Raji (cell line): Measurements from ENCODE around the gene IFITM5.

Experiments used
- POLR2A ChIP-seq: IDR thresholded peaks from 2 replicates; pipeline ENCODE4 v1.6.1; 2011; ENCODE audit warnings: low read depth, low read length, control low read depth; ENCODE audit not compliant: insufficient read depth

The IFITM5 gene

DNA sequence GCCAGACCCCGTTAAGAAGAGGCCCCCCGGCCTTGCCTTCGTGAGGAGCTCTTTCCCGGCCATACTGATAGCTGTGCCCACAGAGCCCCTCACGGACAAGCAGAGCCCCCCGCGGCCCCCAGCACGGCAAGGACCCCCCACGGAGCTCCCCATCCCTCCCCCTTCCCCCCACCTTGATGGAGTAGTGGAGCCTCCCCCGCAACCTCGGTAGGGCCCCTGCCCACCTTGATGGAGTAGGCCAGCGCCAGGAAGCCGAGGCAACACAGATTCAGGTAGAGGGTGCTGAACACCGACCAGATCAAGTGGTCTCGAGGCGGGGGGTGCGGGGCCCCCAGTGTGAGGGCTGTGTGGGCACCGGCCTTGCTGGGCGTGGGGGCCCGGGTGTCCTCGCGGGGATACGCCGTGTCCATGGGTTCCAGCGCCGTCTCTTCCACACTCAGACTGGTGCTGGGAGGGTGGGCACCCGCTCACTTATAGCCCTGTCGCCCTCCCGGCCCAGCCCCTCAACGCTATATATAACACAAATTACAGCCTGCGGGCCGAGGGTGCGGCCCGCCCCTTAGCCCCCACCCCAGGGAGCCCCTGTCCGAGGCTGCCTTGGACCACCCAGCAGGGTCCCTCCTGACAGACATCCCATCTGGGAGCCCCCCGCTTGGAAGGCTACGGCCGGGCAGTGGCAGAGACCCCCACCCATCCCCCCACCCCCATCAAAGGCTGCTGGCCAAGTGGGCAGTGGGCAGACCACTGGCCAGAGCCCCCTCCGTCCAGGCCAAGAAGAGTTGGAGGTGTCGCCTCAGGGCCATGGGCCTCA, at the start of gene IFITM5:
TSS of gene IFITM5 (minus strand) at position 446 of the 811 bp plus-strand sequence. CDS start at position 410, 36 bp downstream.
- TF ChIP-seq POLR2A = no peak

DNA sequence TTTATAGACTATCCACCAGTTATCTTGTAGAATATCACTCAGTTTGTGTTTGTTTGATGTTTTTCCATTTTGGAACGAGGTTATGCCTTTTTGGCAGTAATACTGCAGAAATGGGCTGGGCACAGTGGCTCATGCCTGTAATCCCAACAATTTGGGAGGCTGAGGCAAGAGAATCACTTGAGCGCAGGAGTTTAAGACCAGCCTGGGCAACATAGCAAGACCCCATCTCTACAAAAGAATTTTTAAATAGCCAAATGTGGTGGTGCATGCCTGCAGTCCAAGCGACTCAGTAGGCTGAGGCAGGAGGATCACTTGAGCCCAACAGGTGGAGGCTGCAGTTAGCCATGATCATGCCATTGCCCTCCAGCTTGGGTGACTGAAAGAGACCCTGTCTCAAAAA, 47.2 kb upstream of the IFITM5 start:
- no peak for TF ChIP-seq POLR2A

DNA sequence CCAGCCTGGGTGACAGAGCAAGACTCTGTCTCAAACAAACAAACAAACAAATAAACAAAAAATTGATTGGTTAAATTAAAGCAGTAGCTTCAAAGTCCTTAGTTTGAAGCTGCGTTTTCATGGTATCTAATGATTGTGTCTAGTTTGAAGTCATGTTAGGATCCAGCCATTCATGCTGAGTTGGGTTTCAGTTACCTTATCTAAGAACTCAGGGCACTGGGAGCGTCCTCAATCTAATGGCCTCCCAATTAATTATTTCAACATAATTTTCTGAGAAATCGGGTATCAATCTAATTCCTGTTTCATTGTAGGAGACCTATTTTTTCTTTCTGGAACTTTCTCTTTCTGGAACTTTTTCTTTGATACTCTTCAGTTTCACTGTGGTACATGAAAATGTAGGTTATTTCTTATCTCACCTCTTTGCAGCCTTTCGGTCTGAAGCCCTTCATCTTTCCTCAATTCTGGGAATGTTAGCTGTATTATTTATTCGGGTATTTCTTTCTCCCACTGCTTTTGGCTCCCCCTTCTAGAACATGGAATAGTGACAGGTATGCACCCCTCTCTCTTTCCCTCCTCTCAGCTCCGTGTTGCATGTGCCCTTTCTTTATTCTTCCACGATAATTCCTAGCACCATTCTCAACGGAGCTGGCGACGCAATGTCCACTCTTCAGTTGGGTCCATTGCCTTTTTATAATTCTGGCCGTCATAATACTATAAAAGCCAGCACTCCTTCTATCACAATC, 45.7 kb upstream of the IFITM5 start:
- TF ChIP-seq POLR2A = no peak

DNA sequence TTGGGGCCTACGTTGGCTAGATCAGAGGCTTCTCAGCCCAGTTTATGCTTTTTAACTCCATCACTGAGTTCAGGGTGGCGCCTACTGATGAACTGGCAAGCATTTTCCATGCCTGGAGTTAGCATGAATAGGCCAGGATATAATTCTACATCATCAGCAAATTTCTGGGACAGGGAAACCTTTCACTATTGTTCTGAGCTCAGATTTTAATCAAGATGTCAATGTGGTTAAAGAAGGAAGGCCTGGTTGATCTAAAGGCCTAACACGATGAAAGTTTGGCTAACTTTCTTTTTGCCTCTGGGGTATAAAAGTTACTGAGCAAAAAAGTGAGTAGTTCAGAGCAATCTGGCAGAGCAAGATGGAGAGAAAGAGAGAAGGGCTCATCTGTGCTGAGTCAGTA, 43.0 kb upstream of the IFITM5 start:
- TF ChIP-seq POLR2A = no peak

DNA sequence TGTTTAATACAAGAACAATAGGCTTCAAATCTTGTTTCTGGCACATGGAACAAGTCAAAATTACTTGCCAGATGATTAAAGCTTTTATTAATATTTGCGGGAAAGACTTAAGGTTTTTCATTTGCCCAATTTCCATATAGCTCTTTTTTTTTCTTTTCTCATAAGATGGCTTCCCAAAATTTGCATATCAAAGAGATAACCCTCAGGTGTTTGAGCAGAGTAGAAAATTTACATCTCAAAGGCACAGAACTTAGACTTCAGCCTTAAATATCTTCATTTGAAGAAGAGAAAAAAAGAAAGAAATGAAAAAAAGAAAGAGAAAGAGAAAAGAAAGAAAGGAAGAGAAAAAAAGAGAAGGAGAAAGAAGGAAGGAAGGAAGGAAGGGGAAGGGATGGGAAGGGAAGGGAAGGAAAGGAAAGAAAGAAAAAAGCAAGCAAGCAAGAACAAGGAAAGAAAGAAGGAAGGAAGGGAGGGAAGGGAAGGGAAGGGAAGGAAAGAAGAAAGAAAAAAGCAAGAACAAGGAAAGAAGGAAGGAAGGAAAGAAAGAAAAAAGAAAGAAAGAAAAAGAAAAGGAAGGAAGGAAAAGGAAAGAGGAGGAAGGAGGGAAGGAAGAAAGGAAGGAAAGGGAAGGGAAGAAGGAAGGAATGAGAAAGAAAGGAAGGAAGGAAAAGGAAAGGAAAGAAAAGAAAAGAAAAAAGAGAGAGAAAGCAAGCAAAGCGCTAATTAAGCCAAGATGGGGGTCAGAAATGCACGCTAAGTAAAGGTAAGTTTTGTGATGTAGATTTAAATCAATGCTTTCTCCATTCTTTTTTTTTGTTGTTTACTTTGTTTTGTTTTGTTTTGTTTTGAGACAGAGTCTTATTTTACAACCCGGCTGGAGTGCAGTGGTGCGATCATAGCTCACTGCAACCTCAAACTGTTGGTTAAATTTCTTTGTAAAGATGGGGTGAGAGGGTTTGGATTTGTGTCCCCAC, 41.5 kb upstream of the IFITM5 start:
- TF ChIP-seq POLR2A = no peak

DNA sequence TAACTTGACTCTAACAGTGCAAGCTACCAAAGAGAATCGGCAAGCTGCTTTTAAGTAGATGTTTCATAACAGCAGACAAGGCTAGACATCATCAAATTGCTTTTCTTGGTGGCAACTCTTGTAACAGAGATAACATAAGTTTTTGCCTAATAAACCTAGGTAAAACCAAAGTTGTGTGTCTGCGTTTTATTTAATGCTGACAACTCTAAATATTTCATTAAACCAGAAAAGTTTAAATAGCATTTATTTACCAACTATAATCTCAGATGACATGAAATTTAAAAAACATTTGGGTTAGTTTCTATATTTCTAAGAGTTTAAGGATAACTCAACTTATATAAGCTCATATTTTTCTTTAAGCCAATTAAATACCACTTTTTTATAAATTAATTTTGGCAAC, 40.6 kb upstream of the IFITM5 start:
- no peak for TF ChIP-seq POLR2A

DNA sequence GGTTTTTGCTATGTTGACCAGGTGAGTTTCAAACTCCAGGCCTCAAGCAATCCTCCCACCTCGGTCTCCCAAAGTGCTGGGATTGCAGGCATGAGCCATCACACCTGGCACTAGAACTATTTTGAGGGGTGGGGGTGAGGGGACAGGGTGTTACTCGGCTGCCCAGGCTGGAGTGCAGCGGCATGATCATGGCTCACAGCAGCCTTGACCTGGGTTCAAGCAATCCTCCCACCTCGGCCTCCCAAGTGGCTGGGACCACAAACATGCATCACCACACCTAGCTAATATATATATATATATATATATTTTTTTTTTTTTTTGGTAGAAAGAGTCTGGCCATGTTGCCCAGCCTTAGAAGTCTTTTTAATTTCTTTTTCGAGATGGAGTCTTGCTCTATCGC, 38.4 kb upstream of the IFITM5 start:
- TF ChIP-seq POLR2A = no peak

DNA sequence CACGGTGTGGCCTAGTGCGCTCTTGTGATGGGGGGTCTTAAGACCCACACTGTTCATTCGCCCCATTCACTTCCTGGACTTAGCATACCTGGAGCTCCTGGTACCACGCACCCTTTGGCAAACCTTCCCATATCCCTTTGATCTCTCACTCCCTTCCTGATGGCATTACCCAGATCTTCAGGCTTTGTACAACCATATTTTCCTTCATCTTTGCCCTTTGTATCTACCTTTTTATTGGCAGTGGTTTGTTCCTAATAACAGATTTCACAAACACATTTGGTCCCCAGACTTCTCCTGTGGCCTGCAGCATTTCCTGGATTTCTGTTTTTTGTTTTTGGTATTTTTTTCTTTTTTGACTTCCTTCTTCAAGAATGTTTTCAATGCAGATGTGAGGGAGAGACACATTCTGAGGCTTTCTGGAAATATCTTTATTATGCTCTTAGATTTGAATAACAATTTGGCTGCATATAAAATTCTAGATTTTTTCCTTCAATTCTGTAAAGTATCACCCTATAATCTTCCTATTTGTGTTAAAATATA, 37.4 kb upstream of the IFITM5 start:
- no peak for TF ChIP-seq POLR2A

DNA sequence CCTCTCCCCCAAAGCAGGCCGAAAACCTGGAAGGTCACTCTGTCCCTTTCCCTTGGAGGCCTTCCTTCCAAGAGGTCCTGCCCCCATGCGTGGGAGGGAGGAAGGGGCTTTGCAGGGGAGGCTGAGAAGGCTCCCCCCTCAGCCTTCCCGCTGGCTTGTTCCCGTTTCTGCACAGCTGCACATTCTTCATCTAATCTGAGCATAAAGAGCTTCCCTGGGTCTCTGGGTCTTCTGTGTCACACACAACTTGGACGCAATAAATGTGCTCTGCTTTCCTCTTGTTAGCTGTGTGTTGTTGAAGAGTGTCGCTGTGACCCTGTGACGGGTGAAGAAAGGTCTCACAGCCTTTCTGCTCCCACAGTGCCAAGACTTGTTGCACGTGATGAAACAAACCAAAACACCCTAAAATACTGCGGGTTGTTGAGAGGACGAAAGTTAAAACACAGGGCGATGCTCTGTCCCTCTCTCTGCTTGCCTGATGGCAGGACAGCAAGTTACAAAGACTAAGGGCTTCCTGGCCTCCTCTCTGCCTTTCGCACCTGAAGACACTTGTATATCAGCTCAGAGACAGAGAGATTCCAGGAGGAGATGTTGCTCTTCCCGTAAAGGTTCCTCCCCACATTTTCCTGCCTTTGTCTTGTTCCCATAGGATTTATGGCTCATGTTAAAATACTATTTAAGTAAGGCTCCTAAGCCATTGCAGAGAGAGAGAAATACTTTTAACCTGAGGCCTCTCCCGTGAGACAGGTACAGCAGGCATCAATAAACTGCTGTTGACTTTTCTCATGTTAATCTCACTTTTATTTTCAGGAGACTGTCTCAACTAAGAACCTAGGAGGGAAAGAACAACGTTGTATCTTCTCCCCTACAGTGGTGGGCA, 36.7 kb upstream of the IFITM5 start:
- TF ChIP-seq POLR2A = no peak

DNA sequence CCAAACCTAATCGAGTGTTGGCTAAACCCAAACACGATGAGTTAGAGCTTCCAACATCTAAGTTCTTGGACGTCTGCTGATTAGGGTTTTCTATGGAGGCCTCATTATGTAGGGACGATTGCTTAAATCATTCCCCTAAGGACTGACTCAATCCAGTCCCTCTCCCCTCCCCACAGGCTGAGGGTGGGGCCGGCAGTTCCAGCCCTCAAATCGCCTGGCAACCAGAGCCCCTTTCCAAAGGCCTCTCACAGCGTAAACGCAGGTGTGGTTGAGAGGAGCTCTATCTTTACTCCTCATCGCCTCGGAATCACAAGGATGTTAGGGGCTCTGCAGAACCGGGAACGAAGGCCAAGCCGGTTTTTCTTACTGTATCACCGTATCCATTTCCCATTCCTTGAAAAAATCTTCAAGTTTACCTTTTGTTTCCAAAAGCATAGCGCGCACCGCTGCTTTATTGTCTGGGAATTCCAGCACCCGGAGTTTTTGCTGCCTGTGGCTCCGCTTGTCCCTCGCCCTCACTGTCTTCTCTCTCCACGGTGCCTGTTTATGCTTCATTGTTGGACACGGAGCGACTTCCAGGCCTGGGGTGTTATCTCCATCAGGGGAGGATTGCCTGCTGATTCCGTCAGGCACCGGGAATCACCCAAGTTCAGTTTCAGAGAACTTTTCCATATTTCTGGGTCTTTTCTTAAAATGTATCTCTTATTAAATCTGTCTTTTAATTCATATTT, 35.1 kb upstream of the IFITM5 start:
- TF ChIP-seq POLR2A = no peak

DNA sequence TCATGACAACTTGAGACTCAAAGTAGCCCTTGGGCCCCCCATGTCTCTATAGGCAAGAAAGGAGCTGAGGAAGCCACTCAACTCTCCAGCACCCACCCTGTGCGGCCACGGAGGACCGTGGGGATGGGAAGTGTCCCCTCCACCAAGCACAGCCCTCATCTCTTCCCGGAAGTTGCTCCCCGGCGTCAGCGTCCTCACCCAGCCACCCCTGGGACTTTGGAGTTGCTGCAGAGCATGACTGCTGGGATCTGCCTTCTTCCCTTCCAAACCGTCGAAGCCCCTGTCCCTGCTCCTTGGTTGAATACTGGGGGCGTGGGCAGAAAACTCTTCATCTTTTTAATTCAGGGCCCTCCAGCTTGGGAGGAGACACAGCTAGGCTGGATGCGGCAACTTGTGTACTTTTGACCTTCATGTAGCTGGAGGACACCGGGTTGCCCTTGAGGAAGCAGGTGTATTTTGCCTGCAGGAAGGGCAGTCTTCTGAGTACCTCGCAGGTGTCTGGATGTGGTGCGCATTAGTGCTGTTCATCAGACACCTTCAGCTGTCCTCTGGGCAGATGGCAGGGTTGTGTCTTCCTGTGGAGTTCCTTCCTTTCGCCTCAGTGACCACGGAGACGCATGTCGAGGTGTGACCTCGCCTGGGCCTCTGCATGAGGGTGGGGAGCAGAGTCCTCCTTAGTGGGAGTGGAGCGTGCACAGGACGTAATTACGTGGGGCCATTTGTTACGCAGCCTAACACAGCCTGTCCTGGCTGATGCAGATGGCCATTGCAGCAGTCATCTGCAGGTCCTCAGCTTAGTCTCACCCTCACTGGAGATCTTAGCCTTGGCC, 33.5 kb upstream of the IFITM5 start:
- TF ChIP-seq POLR2A = no peak

DNA sequence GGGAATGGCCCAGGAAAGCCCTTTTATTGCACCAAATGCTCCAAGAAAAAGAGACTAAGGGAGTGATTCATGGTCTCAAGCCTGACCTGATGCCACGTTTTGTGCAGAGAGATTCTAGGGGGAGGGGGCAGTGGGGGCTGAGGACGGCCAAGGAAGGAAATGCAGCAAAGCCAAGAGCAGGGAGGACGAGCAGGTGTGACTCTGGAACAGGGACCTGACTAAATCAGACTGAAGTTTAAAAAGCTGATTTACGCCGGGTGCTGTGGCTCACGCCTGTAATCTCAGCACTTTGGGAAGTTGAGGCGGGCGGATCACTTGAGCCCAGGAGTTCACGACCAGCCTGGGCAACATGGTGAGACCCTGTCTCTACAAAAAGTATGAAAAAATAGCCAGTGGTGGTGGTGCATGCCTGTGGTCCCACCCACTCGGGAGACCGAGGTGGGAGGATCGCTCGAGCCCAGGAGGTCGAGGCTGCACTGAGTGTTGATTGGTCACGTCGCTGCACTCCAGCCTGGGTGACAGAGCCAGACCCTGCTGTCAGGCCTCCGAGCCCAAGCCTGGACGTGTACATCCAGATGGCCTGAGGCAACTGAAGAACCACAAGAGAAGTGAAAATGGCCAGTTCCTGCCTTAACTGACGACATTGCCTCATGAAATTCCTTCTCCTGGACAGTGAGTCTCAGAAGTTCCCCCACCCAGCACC, 32.2 kb upstream of the IFITM5 start:
- no peak for TF ChIP-seq POLR2A
